ENCODE measurements around the gene POLG2.
"Not testable (repeated sequence)": the region's sequence is repeated elsewhere in the genome, so short reads cannot be mapped to it uniquely, and the experiment has no call there.

POLG2 gene

GRCh38 chr17:64448665-64449512 is 48.0 kb downstream of the POLG2 start, which contains the start of gene MILR1:
Gene MILR1, plus strand, starts transcription at chr17:64449115. Its CDS starts 54 bp downstream, at chr17:64449169.
- Mint-ChIP-seq H3K36me3 (ENCODE audit: low read depth) (peaks cover 6% of the 10 kb centered on the region), H3K9me3 (no peaks in the 10 kb centered on the region), H3K27ac (no peak within 1 kb of the TSS), H3K4me3 (peak within 1 kb of the TSS; percentile 32), H3K4me1 (ENCODE audit: low read depth) (peaks cover 4% of the 10 kb centered on the region), H3K27me3 (no peaks in the 10 kb centered on the region)

GRCh38 chr17:64447526-64447925 is 49.3 kb downstream of the POLG2 start:
- H3K27me3 Mint-ChIP-seq: no peaks in the 10 kb centered on the region
- H3K36me3 Mint-ChIP-seq (ENCODE audit: low read depth): no peaks in the 10 kb centered on the region
- no peak overlapping the region for H3K4me3 Mint-ChIP-seq
- H3K4me1 Mint-ChIP-seq (ENCODE audit: low read depth): peaks cover 16% of the 10 kb centered on the region
- no peaks in the 10 kb centered on the region for H3K9me3 Mint-ChIP-seq
- no peak overlapping the region for H3K27ac Mint-ChIP-seq

GRCh38 chr17:64443086-64443760 is 53.6 kb downstream of the POLG2 start:
- peaks cover 10% of the 10 kb centered on the region for H3K9me3 Mint-ChIP-seq
- peaks cover 9% of the 10 kb centered on the region for H3K36me3 Mint-ChIP-seq (ENCODE audit: low read depth)
- H3K4me1 Mint-ChIP-seq (ENCODE audit: low read depth): peaks cover 28% of the 10 kb centered on the region
- no peaks in the 10 kb centered on the region for H3K27me3 Mint-ChIP-seq
- no peak overlapping the region for H3K4me3 Mint-ChIP-seq
- H3K27ac Mint-ChIP-seq: no peak overlapping the region

GRCh38 chr17:64442541-64442971 is 54.3 kb downstream of the POLG2 start:
- Mint-ChIP-seq H3K4me3 (peak overlapping the region; percentile 27), H3K27ac (peak overlapping the region; percentile 49), H3K4me1 (ENCODE audit: low read depth) (peaks cover 28% of the 10 kb centered on the region), H3K9me3 (peaks cover 10% of the 10 kb centered on the region), H3K27me3 (no peaks in the 10 kb centered on the region), H3K36me3 (ENCODE audit: low read depth) (peaks cover 13% of the 10 kb centered on the region)

- Mint-ChIP-seq H3K9me3 (peaks cover 16% of the 10 kb centered on the region), H3K4me1 (ENCODE audit: low read depth) (peaks cover 28% of the 10 kb centered on the region), H3K4me3 (peak overlapping the region; percentile 27), H3K27ac (peak overlapping the region; percentile 49), H3K36me3 (ENCODE audit: low read depth) (peaks cover 17% of the 10 kb centered on the region), H3K27me3 (peaks cover 1% of the 10 kb centered on the region)
Measured at GRCh38 chr17:64441772-64442540, 54.9 kb downstream of the POLG2 start.

GRCh38 chr17:64439956-64440355 is 56.9 kb downstream of the POLG2 start:
- peaks cover 18% of the 10 kb centered on the region for H3K9me3 Mint-ChIP-seq
- H3K4me1 Mint-ChIP-seq (ENCODE audit: low read depth): peaks cover 28% of the 10 kb centered on the region
- H3K27ac Mint-ChIP-seq: no peak overlapping the region
- no peak overlapping the region for H3K4me3 Mint-ChIP-seq
- peaks cover 3% of the 10 kb centered on the region for H3K27me3 Mint-ChIP-seq
- H3K36me3 Mint-ChIP-seq (ENCODE audit: low read depth): peaks cover 18% of the 10 kb centered on the region

- peaks cover 18% of the 10 kb centered on the region for H3K36me3 Mint-ChIP-seq (ENCODE audit: low read depth)
- not testable (repeated sequence) for H3K4me3 Mint-ChIP-seq, H3K27me3 Mint-ChIP-seq, H3K27ac Mint-ChIP-seq
- peaks cover 18% of the 10 kb centered on the region for H3K9me3 Mint-ChIP-seq
- peaks cover 28% of the 10 kb centered on the region for H3K4me1 Mint-ChIP-seq (ENCODE audit: low read depth)
Measured at GRCh38 chr17:64439521-64439920, 57.3 kb downstream of the POLG2 start.

DNA sequence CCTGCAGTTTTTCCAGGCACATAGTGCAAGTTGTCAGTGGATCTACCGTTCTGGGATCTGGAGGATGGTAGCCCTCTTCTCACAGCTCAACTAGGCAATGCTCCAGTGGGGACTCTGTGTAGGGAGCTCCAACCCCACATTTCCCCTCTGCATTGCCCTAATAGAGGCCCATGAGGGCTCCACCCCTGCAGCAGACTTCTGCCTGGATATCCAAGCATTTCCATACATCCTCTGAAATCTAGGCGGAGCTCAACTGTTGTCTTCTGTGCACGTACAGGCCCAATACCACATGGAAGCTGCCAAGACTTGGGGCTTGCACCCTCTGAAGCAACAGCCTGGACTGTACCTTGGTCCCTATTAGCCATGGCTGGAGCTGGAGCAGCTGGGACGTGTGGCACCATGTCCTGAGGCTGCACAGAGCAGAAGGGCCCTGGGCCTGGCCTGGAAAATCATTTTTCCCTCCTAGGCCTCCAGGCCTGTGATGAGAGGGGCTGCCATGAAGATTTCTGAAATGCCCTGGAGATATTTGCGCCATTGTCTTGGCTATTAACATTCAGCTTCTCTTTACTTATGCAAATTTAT is 58.8 kb downstream of the POLG2 start:
- Mint-ChIP-seq H3K9me3 (peaks cover 18% of the 10 kb centered on the region), H3K4me1 (ENCODE audit: low read depth) (peaks cover 20% of the 10 kb centered on the region), H3K36me3 (ENCODE audit: low read depth) (peaks cover 18% of the 10 kb centered on the region), H3K27ac (no peak overlapping the region), H3K4me3 (no peak overlapping the region), H3K27me3 (peaks cover 3% of the 10 kb centered on the region)

DNA sequence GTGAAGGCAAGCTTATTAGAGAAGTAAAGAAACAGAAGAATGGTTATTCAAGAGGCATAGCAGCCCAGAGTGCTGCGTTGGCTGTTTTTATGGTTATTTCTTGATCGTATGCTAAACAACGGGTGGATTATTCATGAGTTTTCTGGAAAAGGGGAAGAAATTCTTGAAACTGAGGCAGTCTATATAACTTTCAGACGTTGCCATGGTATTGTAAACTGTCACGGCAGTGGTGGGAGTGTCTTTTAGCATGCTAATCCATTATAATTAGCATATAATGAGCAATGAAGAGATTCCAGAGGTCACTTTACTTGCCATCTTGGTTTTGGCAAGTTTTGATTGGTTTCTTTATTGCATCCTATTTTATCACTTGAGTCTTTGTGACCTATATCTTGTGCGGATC is 65.3 kb downstream of the POLG2 start:
- Mint-ChIP-seq H3K27ac (no peak overlapping the region), H3K27me3 (peaks cover 3% of the 10 kb centered on the region), H3K4me1 (ENCODE audit: low read depth) (no peaks in the 10 kb centered on the region), H3K36me3 (ENCODE audit: low read depth) (no peaks in the 10 kb centered on the region), H3K4me3 (no peak overlapping the region), H3K9me3 (no peaks in the 10 kb centered on the region)

DNA sequence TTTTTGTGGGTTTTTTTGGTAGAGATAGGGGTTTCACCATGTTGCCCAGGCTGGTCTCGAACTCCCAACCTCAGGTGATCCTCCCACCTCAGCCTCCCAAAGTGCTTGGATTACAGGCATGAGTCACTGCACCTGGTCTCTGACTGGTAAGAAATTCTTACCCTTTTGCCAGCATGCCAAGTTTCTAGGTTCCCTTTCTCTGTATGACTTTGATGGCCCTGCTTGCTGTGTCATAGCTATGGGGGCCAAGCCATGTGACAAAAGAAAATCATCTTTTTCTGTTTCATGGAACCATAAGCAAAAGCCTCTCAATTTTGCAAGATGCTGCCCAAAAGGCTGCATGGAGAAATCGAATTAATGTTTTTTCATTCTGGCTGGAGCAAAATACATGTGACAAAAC is 66.8 kb downstream of the POLG2 start:
- H3K4me3 Mint-ChIP-seq; H3K4me1 Mint-ChIP-seq (ENCODE audit: low read depth); H3K9me3 Mint-ChIP-seq; H3K27me3 Mint-ChIP-seq; H3K27ac Mint-ChIP-seq; H3K36me3 Mint-ChIP-seq (ENCODE audit: low read depth): not testable (repeated sequence)

- H3K4me3 Mint-ChIP-seq: no peak overlapping the region
- no peaks in the 10 kb centered on the region for H3K4me1 Mint-ChIP-seq (ENCODE audit: low read depth)
- no peak overlapping the region for H3K27ac Mint-ChIP-seq
- no peaks in the 10 kb centered on the region for H3K9me3 Mint-ChIP-seq
- H3K27me3 Mint-ChIP-seq: peaks cover 3% of the 10 kb centered on the region
- no peaks in the 10 kb centered on the region for H3K36me3 Mint-ChIP-seq (ENCODE audit: low read depth)
Measured at GRCh38 chr17:64428406-64428805, 68.4 kb downstream of the POLG2 start.
